HEK293T (cell line): ENCODE measurements around the gene LCNL1.
"Not testable (repeated sequence)": the region's sequence is repeated elsewhere in the genome, so short reads cannot be mapped to it uniquely, and the experiment has no call there.

ENCODE experiments used
- CTCF ChIA-PET: fragments of 350-600 bp; formaldehyde crosslinking; extraction: SDS; loops from one replicate; lab custom pipeline; 2021; ENCODE audit warnings: antibody characterized with exemption, inconsistent platforms; lab: Yijun Ruan, JAX
- POLR2A ChIA-PET: fragments of 350-600 bp; formaldehyde crosslinking; extraction: SDS; loops from one replicate; lab custom pipeline; 2020; ENCODE audit warnings: antibody characterized with exemption, inconsistent platforms; lab: Yijun Ruan, JAX
- DNase-seq: peaks from one replicate; pipeline ENCODE4 v3.0.0; 2012; ENCODE audit warnings: mixed read lengths; ENCODE audit errors: extremely low spot score
- ARNT ChIP-seq: fragments of 450-650 bp; IDR thresholded peaks from 2 replicates; pipeline ENCODE4 v1.6.1; 2017; ENCODE audit warnings: mild to moderate bottlenecking
- BHLHE40 ChIP-seq: fragments of 450-650 bp; IDR thresholded peaks from 2 replicates; pipeline ENCODE4 v1.6.1; 2016; ENCODE audit warnings: mild to moderate bottlenecking, moderate library complexity, borderline replicate concordance
- CTBP1 ChIP-seq: fragments of 450-650 bp; IDR thresholded peaks from 2 replicates; pipeline ENCODE4 v1.6.1; 2016; ENCODE audit warnings: borderline replicate concordance
- ELF4 ChIP-seq: fragments of 450-650 bp; IDR thresholded peaks from 2 replicates; pipeline ENCODE4 v1.6.1; 2017; ENCODE audit warnings: antibody characterized with exemption
- FOXA1 ChIP-seq: fragments of 450-650 bp; IDR thresholded peaks from 2 replicates; pipeline ENCODE4 v1.6.1; 2016; ENCODE audit warnings: mild to moderate bottlenecking
- FOXK2 ChIP-seq: fragments of 450-650 bp; IDR thresholded peaks from 2 replicates; pipeline ENCODE4 v1.6.1; 2016; ENCODE audit warnings: mild to moderate bottlenecking
- FOXM1 ChIP-seq: fragments of 450-650 bp; IDR thresholded peaks from 2 replicates; pipeline ENCODE4 v1.6.1; 2017; ENCODE audit warnings: mild to moderate bottlenecking, borderline replicate concordance
- HDGF ChIP-seq: fragments of 450-650 bp; IDR thresholded peaks from 2 replicates; pipeline ENCODE4 v1.6.1; 2017; ENCODE audit warnings: antibody characterized with exemption, borderline replicate concordance
- L3MBTL2 ChIP-seq: fragments of 450-650 bp; conservative IDR thresholded peaks from 2 replicates; pipeline ENCODE4 v1.6.1; 2016; ENCODE audit warnings: mild to moderate bottlenecking
- LEF1 ChIP-seq: fragments of 450-650 bp; IDR thresholded peaks from 2 replicates; pipeline ENCODE4 v1.6.1; 2017; ENCODE audit warnings: mild to moderate bottlenecking, borderline replicate concordance
- NFRKB ChIP-seq: fragments of 450-650 bp; IDR thresholded peaks from 2 replicates; pipeline ENCODE4 v1.6.1; 2016; ENCODE audit warnings: mild to moderate bottlenecking, moderate library complexity
- SP1 ChIP-seq: fragments of 450-650 bp; IDR thresholded peaks from 2 replicates; pipeline ENCODE4 v1.6.1; 2017
- SUZ12 ChIP-seq: fragments of 450-650 bp; IDR thresholded peaks from 2 replicates; pipeline ENCODE4 v1.6.1; 2016; ENCODE audit warnings: mild to moderate bottlenecking
- TARDBP ChIP-seq: fragments of 450-650 bp; IDR thresholded peaks from 2 replicates; pipeline ENCODE4 v1.6.1; 2016
- ZNF384 ChIP-seq: fragments of 450-650 bp; IDR thresholded peaks from 2 replicates; pipeline ENCODE4 v1.6.1; 2016
- TF ChIP-seq, protein P1 (sequence below): fragments of 450-650 bp; IDR thresholded peaks from 2 replicates; pipeline ENCODE4 v1.6.1; 2016

Gene LCNL1

DNA sequence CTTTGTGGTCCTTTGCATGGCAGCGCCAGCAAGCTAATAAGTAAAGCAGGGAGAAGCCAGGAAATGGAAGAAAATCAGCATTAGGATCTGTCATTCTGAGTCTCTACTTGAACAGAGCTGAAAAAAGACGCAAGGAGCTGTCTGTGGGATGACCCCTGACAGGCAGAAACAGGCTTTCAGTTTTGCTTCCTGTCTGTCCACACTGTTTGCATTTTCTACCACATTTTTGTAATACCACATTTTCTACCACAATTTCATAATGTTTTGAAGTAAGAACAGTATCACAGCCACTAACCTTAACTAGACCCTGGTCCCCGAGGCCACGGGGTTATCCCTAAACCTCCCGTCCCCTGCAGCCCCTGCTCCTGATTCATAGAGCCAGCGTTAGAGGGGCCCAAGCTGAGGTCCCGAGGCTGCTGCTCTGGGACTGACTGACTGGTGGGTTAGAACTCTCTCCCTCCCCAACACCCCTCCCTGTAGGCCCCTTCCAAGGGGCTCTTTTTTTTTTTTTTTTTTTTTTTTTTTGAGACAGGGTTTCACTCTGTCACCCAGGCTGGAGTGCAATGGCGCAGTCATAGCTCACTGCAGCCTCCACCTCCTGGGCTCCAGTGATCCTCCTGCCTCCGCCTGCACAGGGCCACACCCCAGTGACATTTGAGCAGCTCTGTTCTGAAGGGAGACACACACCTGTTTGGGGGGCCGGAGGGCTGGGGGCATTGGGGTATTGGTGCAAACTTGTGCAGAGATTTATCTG, 17.6 kb downstream of the LCNL1 start:
- no peak for DNase-seq
- TF ChIP-seq L3MBTL2 (no peak), LEF1 (no peak), ARNT (no peak), NFRKB (no peak), SP1 (no peak), FOXA1 (no peak), SUZ12 (no peak), FOXK2 (no peak)
- CTCF ChIA-PET, result interaction anchor here (0.7 to 1.3 kb wide), 3 partner anchors 24 to 35 kb away, joined by 3 to 4 read pairs (median 4); no protein-coding TSS in a partner anchor
- POLR2A ChIA-PET, result interaction anchor here (1.2 to 4.0 kb wide), 2 partner anchors 8 to 49 kb away, joined by 3 to 23 read pairs; partner anchors contain the start of gene PAXX

DNA sequence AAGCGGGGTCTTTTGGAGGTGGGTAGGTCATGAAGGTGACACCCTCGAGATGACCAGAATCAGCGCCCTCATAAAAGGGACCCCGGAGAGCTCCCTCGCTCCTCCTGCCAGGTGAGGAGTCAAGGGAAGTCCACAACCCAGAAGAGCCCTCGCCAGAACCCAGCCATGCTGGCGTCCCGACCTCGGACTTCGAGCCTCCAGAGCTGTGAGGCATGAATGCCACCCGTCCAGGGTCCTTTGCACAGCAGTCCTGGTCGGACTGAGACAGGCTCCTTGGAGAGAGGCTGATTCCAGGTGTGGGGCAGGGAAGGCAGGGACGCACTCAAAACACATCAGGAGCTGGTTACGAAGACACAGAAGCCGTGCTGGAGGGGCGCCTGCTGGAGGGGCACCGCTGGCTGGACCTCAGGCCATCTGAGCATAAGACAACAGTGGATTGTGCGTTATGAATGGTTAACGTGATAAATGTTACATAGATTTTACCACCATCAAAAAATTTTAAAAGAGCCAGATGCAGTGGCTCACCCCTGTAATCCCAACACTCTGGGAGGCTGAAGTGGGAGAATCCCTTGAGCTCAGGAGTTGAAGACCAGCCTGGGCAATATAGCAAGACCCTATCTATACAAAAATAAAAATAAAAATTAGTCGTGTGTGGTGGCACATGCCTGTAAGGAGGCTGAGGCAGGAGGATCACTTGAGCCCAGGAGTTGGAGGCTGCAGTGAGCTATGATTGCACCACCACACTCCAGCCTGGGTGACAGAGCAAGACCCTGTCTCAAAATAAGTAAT, 19.3 kb downstream of the LCNL1 start:
- CTCF ChIA-PET, result interaction anchor here (1.4 kb wide), 1 partner anchor 27 kb away, joined by 5 read pairs; no protein-coding TSS in a partner anchor
- TF ChIP-seq LEF1 (no peak), FOXM1 (no peak), BHLHE40 (no peak), ZNF384 (no peak), FOXK2 (no peak), ELF4 (no peak), L3MBTL2 (no peak), HDGF (no peak), TARDBP (no peak), NFRKB (no peak), FOXA1 (no peak), SP1 (no peak), SUZ12 (no peak), CTBP1 (no peak), ARNT (no peak)
- TF ChIP-seq, protein P1, sequence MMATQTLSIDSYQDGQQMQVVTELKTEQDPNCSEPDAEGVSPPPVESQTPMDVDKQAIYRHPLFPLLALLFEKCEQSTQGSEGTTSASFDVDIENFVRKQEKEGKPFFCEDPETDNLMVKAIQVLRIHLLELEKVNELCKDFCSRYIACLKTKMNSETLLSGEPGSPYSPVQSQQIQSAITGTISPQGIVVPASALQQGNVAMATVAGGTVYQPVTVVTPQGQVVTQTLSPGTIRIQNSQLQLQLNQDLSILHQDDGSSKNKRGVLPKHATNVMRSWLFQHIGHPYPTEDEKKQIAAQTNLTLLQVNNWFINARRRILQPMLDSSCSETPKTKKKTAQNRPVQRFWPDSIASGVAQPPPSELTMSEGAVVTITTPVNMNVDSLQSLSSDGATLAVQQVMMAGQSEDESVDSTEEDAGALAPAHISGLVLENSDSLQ, result no peak
- POLR2A ChIA-PET, result interaction anchor here (4.0 kb wide), 1 partner anchor 10 kb away, joined by 23 read pairs; the partner anchor contains the start of gene PAXX
- no peak for DNase-seq

DNA sequence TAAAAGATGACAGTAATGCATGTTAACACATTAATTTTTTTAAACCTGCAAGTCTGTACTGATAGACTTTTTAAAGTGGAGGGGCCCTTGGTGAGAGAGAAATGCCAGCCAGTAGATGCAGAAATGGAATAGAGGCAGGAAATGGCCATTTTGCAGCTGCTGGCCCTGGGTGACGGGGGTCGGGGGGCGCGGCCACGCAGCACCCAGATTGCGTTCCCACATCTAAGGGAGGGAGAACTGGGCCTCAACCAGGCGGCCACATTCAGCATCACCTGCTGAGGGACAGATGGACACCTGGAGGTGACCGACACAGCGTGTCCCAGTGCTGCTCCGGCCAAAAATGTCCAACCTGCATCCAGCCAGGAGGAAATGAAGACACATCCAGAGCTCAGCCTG, 19.9 kb downstream of the LCNL1 start:
- TF ChIP-seq ZNF384 (no peak), FOXM1 (no peak), NFRKB (no peak), LEF1 (no peak), BHLHE40 (no peak), SUZ12 (no peak), TARDBP (no peak), ELF4 (no peak), CTBP1 (no peak), FOXK2 (no peak), SP1 (no peak), ARNT (no peak), HDGF (no peak), L3MBTL2 (no peak)
- TF ChIP-seq, protein P1, result no peak
- CTCF ChIA-PET, result interaction anchor here (1.4 kb wide), 1 partner anchor 27 kb away, joined by 5 read pairs; no protein-coding TSS in a partner anchor
- POLR2A ChIA-PET, result interaction anchor here (4.0 kb wide), 1 partner anchor 10 kb away, joined by 23 read pairs; the partner anchor contains the start of gene PAXX
- no peak for DNase-seq

DNA sequence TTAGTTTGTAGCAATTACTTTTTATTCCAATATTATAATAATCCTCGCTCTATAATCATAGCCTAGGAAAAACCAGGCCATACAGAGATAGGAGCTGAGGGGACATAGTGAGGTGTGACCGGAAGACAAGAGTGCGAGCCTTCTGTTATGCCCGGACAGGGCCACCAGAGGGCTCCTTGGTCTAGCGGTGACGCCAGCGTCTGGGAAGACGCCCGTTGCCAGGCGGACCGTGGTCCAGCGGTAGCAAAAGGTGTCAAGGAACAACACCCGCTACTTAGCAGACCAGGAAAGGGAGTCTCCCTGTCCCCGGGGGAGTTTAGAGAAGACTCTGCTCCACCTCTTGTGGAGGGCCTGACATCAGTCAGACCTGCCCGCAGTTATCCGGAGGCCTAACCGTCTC, 21.5 kb downstream of the LCNL1 start:
- 0 out of 2 replicates have a peak, but pooled peaks have one; percentile 30 for TF ChIP-seq L3MBTL2
- POLR2A ChIA-PET, result interaction anchor here (1.6 kb wide), 1 partner anchor 12 kb away, joined by 7 read pairs; the partner anchor contains the start of gene PAXX
- CTCF ChIA-PET, DNase-seq: not testable (repeated sequence)

DNA sequence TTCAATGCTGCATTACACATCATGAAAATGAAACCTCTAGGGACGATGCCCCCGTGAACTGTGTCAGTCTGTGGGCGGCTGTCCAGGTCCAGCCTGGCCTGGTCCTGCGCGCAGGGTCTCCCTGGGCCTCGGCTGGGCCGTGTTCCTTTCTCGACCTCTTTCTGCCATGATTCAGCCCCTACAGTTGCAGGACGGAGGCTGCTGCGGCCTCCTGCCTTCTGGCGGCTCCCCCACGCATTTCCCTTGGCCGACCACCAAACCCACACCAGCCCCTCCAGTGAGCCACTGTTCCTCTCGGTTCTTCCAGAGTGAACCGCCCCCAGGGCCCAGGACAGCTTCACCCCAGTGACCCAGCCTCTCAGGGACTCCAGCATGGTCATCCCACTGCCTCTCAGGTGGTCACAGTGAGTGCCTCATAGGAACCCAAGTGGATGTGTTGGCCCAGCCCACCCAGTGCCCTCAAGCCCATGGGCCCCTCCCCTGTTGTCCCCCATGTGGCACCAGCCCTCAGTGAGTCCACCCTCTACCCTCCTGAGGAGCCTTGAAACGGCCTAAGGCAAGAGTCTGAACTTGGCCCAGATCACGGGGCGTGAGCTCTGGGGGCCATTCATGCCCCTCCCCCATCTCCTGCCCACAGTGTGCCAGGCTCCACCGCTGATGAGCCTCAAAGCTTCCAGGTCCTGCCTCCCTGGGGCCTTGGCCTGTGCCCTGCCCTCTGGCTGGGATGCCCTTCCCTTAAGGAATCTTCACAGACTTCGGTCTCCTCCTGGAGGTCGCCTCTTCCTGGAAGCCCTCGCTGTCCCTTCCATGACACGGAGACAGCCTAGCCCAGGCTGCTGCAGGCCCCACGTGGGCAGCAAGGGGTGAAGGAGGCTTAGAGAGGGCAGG, 23.6 kb downstream of the LCNL1 start:
- ChIA-PET CTCF (interaction anchor here (1.2 kb wide), 1 partner anchor 58 kb away, joined by 3 read pairs; no protein-coding TSS in a partner anchor), POLR2A (no interaction called here)
- no peak for DNase-seq
- TF ChIP-seq FOXK2 (no peak), CTBP1 (no peak), ELF4 (no peak), TARDBP (no peak), FOXM1 (no peak), L3MBTL2 (no peak), ZNF384 (no peak), HDGF (no peak), LEF1 (no peak)
